ENCODE results near the gene SERINC3. TPM values are rescaled to one million over a fixed set of nuclear protein-coding genes. Genes with fewer than 3 reads are reported as not detected.
"Not testable (repeated sequence)": the region's sequence is repeated elsewhere in the genome, so short reads cannot be mapped to it uniquely, and the experiment has no call there.

Gene SERINC3
- total and polyA plus RNA-seq, 2 of the 13 experiments (the other 11 are each of a cell fraction or from before 2014, with no cell fraction given), result 82.0 to 226 TPM

DNA sequence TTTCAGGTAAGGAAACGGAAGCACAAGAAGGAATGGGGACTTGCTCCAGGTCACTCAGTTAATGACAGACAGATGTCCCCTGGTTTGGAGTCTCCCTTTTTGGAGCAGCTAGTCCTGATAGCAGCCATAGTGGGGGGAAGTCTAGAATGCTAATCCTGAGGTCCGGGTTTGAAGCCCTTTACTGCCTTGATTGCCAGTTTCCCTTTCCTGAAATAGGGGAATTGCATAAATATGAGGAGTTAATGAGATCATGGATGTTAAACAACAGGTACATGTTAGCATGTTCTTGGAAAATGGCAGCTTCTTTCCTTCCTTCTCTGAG, 46.5 kb downstream of the SERINC3 start (continued):
- TF ChIP-seq, protein P1, sequence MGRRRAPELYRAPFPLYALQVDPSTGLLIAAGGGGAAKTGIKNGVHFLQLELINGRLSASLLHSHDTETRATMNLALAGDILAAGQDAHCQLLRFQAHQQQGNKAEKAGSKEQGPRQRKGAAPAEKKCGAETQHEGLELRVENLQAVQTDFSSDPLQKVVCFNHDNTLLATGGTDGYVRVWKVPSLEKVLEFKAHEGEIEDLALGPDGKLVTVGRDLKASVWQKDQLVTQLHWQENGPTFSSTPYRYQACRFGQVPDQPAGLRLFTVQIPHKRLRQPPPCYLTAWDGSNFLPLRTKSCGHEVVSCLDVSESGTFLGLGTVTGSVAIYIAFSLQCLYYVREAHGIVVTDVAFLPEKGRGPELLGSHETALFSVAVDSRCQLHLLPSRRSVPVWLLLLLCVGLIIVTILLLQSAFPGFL (CRISPR knock-in tag; IDR thresholded peaks at IDR 0.05), result peak; percentile 7; the same call in 1 of the 2 replicates
- TF ChIP-seq ZNF251 (CRISPR knock-in tag; IDR thresholded peaks at IDR 0.05) (0 out of 2 replicates have a peak, but pooled peaks have one; percentile 1), ZNF775 (CRISPR knock-in tag; IDR thresholded peaks at IDR 0.05; ENCODE audit: borderline replicate concordance) (peak; percentile 28; the same call in 1 of the 2 replicates), HHEX (CRISPR knock-in tag; IDR thresholded peaks at IDR 0.05) (0 out of 2 replicates have a peak, but pooled peaks have one; percentile 9), WIZ (CRISPR knock-in tag; IDR thresholded peaks at IDR 0.05) (no peak)

GRCh38 chr20:44472283-44472682, 49.6 kb downstream of the SERINC3 start:
- Histone ChIP-seq H3K79me2 (ENCODE audit: insufficient read depth, low read length) (peaks cover 12% of the 10 kb centered on the region), H3K4me1 (ENCODE audit: insufficient read depth, low read length) (peaks cover 58% of the 10 kb centered on the region), H3K4me2 (ENCODE audit: low read depth, low read length) (peak overlapping the region; percentile 48)
- H3K36me3 ChIP-seq (replicated peaks in 1 of 2; ENCODE audit: control insufficient read depth in 1 of 2, insufficient read depth in 2 of 2, low read length in 2 of 2); H3K9ac ChIP-seq (ENCODE audit: insufficient read depth, low read depth, low read length); H3K9me3 ChIP-seq (ENCODE audit: low read length); H3K27ac ChIP-seq (ENCODE audit: extremely low read length, insufficient read depth, low read length); H2AFZ ChIP-seq (ENCODE audit: low read length); H3K4me3 ChIP-seq (replicated peaks in 1 of 3; ENCODE audit: insufficient read depth in 1 of 3, low read depth in 2 of 3, low read length in 3 of 3); H3K27me3 ChIP-seq (ENCODE audit: control insufficient read depth in 1 of 2, insufficient read depth in 2 of 2, low read length in 2 of 2); ATAC-seq; BruUV-seq (replicated peaks); H4K20me1 ChIP-seq (ENCODE audit: insufficient read depth, low read length); DNase-seq (ENCODE audit: low spot score); intact Hi-C loops (cut with micrococcal nuclease; ENCODE audit: unreplicated experiment); FAIRE-seq: not testable (repeated sequence)
- TF ChIP-seq ZNF121 (CRISPR knock-in tag; IDR thresholded peaks at IDR 0.05), result peak; percentile 57; the same call in 1 of the 2 replicates
- TF ChIP-seq HIVEP1 (CRISPR knock-in tag; IDR thresholded peaks at IDR 0.05), result 0 out of 2 replicates have a peak, but pooled peaks have one; percentile 8
- peak; percentile 59; the same call in 1 of the 2 replicates for TF ChIP-seq ZNF460 (CRISPR knock-in tag; IDR thresholded peaks at IDR 0.05; ENCODE audit: borderline replicate concordance)
- ChIA-PET POLR2A (interaction anchor here (0.8 to 2.6 kb wide), 6 partner anchors 37 to 261 kb away, joined by 3 to 14 read pairs (median 3); no protein-coding TSS in a partner anchor), CTCF (ENCODE audit: low intra/inter-chr PET ratio, low total read pairs) (interaction anchor here (0.7 to 3.0 kb wide), 6 partner anchors 84 to 395 kb away, joined by 3 to 30 read pairs (median 12); no protein-coding TSS in a partner anchor)
- WGBS (ENCODE audit: low lambda C conversion rate), result 32% methylated on average over 9 of the region's 9 CpGs
- in situ Hi-C loops (cut with HindIII; ENCODE audit: extremely low pct_ligation_motif_present, low pct_unique_long_range_greater_than_20kb), result loop anchor here (5.0 to 10.0 kb wide), 3 partner anchors 160 to 357 kb away; partner anchors contain the start of gene FITM2
